GM12875 (cell line): ENCODE data around the gene TAAR9.

Experiments
- H3K4me3 ChIP-seq: one replicate; pipeline ENCODE4 v1.5.1; 2011; ENCODE audit warnings: low read depth, low read length, control low read depth
- CTCF ChIP-seq: IDR thresholded peaks from 2 replicates; pipeline ENCODE4 v1.5.1; 2011; ENCODE audit warnings: low read depth, mild to moderate bottlenecking, control low read depth, inconsistent platforms, low read length, moderate library complexity, borderline replicate concordance; ENCODE audit not compliant: insufficient read depth

TAAR9 gene

GRCh38 chr6:132587424-132587823, 49.3 kb downstream of the TAAR9 start:
- H3K4me3 ChIP-seq = no peak overlapping the region
- TF ChIP-seq CTCF = no peak
